ENCODE data around the gene GPR107.

GPR107 gene

DNA sequence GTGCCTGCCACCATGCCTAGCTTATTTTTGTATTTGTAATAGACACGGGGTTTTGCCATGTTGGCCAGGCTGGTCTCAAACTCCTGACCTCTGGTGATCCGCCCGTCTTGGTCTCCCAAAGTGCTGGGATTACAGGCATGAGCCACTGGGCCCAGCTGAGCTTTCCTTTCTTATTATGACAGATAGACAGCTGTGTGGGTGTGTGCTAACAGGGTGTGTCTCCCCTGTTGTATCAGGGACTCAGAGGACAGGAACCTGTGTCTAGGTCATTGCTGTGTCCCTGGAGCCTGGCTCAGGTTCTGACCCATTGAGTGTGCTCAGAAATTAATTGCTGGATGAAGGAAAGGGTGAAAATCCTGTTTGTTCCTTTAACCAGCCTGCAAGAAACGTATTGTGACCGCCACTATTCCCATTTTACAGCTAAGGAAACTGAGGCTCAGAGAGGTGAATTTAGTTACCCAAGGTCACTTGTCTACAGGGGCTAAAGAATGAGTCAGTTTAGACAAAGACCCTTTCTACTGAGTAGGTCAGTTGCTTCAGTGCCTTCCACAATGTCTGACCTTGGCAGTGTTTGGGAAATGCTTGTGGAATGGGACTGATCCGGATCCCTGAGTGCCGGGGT, 135.3 kb downstream of the GPR107 start:
- DNase-seq = no peak

Data from NCI-H2081 (cell line).